IPS DF 4.7 (cell line): Measurements from ENCODE around the gene PLEKHO2.

ENCODE experiments used
- DNase-seq: peaks from one replicate; pipeline ENCODE4 v3.0.0-alpha.2; 2013; ENCODE audit warnings: low spot score; ENCODE audit errors: extremely low read depth

PLEKHO2 gene

GRCh38 chr15:64855205-64855975, 13.7 kb downstream of the PLEKHO2 start:
- no peak for DNase-seq

- DNase-seq = no peak
Observed at GRCh38 chr15:64856429-64857145, 14.9 kb downstream of the PLEKHO2 start.

- no peak for DNase-seq
Observed at GRCh38 chr15:64857421-64857820, 15.7 kb downstream of the PLEKHO2 start.

GRCh38 chr15:64858021-64858575, 16.4 kb downstream of the PLEKHO2 start:
- no peak for DNase-seq

- DNase-seq = no peak
Observed at GRCh38 chr15:64859226-64859625, 17.5 kb downstream of the PLEKHO2 start.

- no peak for DNase-seq
Observed at GRCh38 chr15:64861331-64861730, 19.6 kb downstream of the PLEKHO2 start.

GRCh38 chr15:64861960-64862359, 20.2 kb downstream of the PLEKHO2 start:
- no peak for DNase-seq

- DNase-seq = no peak
Observed at GRCh38 chr15:64862408-64862807, 20.7 kb downstream of the PLEKHO2 start.

- DNase-seq = no peak
Observed at GRCh38 chr15:64864068-64864467, 22.4 kb downstream of the PLEKHO2 start.

GRCh38 chr15:64865126-64865997, 23.6 kb downstream of the PLEKHO2 start:
- DNase-seq = no peak

GRCh38 chr15:64865998-64866520, 24.3 kb downstream of the PLEKHO2 start:
- DNase-seq = no peak

- DNase-seq = no peak
Observed at GRCh38 chr15:64869501-64869900, 27.8 kb downstream of the PLEKHO2 start.

GRCh38 chr15:64870353-64870752, 28.6 kb downstream of the PLEKHO2 start:
- no peak for DNase-seq

- no peak for DNase-seq
Observed at GRCh38 chr15:64875641-64876223, 34.0 kb downstream of the PLEKHO2 start.

- no peak for DNase-seq
Observed at GRCh38 chr15:64877435-64877834, 35.7 kb downstream of the PLEKHO2 start.

GRCh38 chr15:64878705-64879104, 37.0 kb downstream of the PLEKHO2 start:
- DNase-seq = no peak

GRCh38 chr15:64883100-64883581, 41.4 kb downstream of the PLEKHO2 start:
- no peak for DNase-seq

- DNase-seq = no peak
Observed at GRCh38 chr15:64883997-64884511, 42.3 kb downstream of the PLEKHO2 start.

- DNase-seq = no peak
Observed at GRCh38 chr15:64884679-64885078, 43.0 kb downstream of the PLEKHO2 start.

- DNase-seq = no peak
Observed at GRCh38 chr15:64888336-64888735, 46.6 kb downstream of the PLEKHO2 start.

- DNase-seq = no peak
Observed at GRCh38 chr15:64891561-64891960, 49.8 kb downstream of the PLEKHO2 start.
